OCI-LY3 (cell line): ENCODE results near the gene PLCL1.

ENCODE experiments used
- H2AFZ ChIP-seq: fragments of 200-600, 300-600 bp; shearing (Covaris generic); 2 replicates; pipeline ENCODE4 v1.6.0; 2014; ENCODE audit warnings: antibody characterized with exemption, low read depth, low read length
- H3K27ac ChIP-seq: fragments of 200-600, 300-600 bp; sonication (generic); 2 replicates; pipeline ENCODE4 v1.5.1; 2014; ENCODE audit warnings: mild to moderate bottlenecking, low read length, moderate library complexity, mixed read lengths
- H3K27me3 ChIP-seq: fragments of 200-600, 300-600 bp; sonication (generic); 2 replicates; pipeline ENCODE4 v1.6.1; 2014; ENCODE audit warnings: low read depth, low read length, mixed read lengths
- H3K36me3 ChIP-seq: fragments of 200-600, 300-600 bp; sonication (generic); replicated peaks from 2 replicates; pipeline ENCODE3; 2014; ENCODE audit warnings: low read depth, low read length, mixed read lengths
- H3K4me1 ChIP-seq: fragments of 300-600, 200-600 bp; sonication (generic); 2 replicates; pipeline ENCODE4 v1.6.1; 2014; ENCODE audit warnings: low read length, mixed read lengths
- H3K4me2 ChIP-seq: fragments of 200-600, 300-600 bp; sonication (generic); 2 replicates; pipeline ENCODE4 v1.6.1; 2014; ENCODE audit warnings: low read length, mixed read lengths
- H3K4me3 ChIP-seq: fragments of 300-600, 200-600 bp; sonication (generic); 2 replicates; pipeline ENCODE4 v1.5.1; 2014; ENCODE audit warnings: antibody characterized with exemption, mild to moderate bottlenecking, low read length, moderate library complexity
- H3K79me2 ChIP-seq: fragments of 300-600, 200-600 bp; shearing (Covaris generic); 2 replicates; pipeline ENCODE4 v1.6.1; 2014; ENCODE audit warnings: mild to moderate bottlenecking, low read length, mixed read lengths
- H3K9ac ChIP-seq: fragments of 300-600, 200-600 bp; shearing (Covaris generic); 2 replicates; pipeline ENCODE4 v1.6.0; 2014; ENCODE audit warnings: mild to moderate bottlenecking, low read length, moderate library complexity
- H3K9me3 ChIP-seq: fragments of 200-600, 300-600 bp; shearing (Covaris generic); 2 replicates; pipeline ENCODE4 v1.6.1; 2014; ENCODE audit warnings: low read length, mixed read lengths; ENCODE audit not compliant: insufficient read depth
- H4K20me1 ChIP-seq: fragments of 200-600, 300-600 bp; sonication (generic); 2 replicates; pipeline ENCODE4 v1.6.1; 2016; ENCODE audit warnings: low read length, mixed read lengths; ENCODE audit not compliant: insufficient read depth
- EZH2phosphoT487 ChIP-seq: fragments of 200-600 bp; shearing (Covaris generic); IDR thresholded peaks from 2 replicates; pipeline ENCODE4 v1.6.1; 2018; ENCODE audit warnings: antibody characterized with exemption, mixed run types, low read depth
- TF ChIP-seq, protein P1 (sequence below): fragments of 200-600, 300-600 bp; sonication (generic); IDR thresholded peaks from 2 replicates; pipeline ENCODE4 v1.5.1; 2014; ENCODE audit warnings: antibody characterized with exemption, low read length, low read depth

Gene PLCL1

DNA sequence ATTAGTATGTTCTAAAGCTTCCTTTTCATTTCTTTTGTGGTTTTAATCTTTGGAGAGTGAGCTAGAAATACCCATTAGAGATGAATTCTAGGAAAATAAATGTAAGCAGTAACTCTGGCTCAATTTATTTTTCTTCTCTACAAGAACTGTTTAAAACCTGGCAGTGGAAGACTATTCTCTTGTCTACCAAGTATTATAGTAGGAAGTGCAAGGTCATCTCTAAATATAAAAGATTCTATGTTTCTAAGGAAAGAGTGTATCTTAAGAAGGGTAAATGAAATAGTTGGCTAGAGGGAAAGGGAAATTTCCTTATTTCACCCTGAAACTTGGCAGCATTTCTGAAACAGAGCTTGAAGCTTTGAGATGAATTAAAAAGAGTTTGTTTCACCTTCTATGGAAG, 35.5 kb downstream of the PLCL1 start:
- Histone ChIP-seq H3K79me2 (no peaks in the 10 kb centered on the region), H2AFZ (no peak overlapping the region), H3K4me2 (no peak overlapping the region), H4K20me1 (no peaks in the 10 kb centered on the region), H3K27ac (no peak overlapping the region), H3K4me3 (no peak overlapping the region), H3K9ac (no peak overlapping the region), H3K9me3 (no peaks in the 10 kb centered on the region), H3K27me3 (peaks cover 15% of the 10 kb centered on the region), H3K4me1 (peaks cover 10% of the 10 kb centered on the region), H3K36me3 (no peaks in the 10 kb centered on the region)
- no peak for TF ChIP-seq EZH2phosphoT487
- TF ChIP-seq, protein P1, sequence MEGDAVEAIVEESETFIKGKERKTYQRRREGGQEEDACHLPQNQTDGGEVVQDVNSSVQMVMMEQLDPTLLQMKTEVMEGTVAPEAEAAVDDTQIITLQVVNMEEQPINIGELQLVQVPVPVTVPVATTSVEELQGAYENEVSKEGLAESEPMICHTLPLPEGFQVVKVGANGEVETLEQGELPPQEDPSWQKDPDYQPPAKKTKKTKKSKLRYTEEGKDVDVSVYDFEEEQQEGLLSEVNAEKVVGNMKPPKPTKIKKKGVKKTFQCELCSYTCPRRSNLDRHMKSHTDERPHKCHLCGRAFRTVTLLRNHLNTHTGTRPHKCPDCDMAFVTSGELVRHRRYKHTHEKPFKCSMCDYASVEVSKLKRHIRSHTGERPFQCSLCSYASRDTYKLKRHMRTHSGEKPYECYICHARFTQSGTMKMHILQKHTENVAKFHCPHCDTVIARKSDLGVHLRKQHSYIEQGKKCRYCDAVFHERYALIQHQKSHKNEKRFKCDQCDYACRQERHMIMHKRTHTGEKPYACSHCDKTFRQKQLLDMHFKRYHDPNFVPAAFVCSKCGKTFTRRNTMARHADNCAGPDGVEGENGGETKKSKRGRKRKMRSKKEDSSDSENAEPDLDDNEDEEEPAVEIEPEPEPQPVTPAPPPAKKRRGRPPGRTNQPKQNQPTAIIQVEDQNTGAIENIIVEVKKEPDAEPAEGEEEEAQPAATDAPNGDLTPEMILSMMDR: no peak

DNA sequence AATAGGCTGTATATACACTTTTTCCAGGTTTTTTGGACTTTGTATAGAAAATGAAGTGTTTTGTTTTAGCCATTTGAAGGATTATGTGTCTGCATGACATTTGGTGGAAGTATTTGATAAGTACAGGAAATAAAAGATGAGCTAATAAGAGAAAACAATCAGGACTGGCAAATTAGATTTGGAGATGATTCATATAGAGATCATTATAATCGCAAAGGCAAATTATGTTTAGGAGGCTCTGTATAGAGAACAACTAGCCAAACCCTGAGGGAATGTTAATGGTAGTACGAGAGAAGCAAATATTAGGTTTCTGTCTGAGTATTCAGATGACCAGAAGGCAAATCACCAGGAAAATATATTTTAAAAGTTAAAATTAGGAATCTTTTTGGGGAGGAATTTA, 41.7 kb downstream of the PLCL1 start:
- Histone ChIP-seq H2AFZ (no peak overlapping the region), H3K9ac (no peak overlapping the region), H3K9me3 (no peaks in the 10 kb centered on the region), H3K4me2 (no peak overlapping the region), H3K36me3 (no peaks in the 10 kb centered on the region), H3K4me1 (no peaks in the 10 kb centered on the region), H3K79me2 (no peaks in the 10 kb centered on the region), H3K27ac (no peak overlapping the region), H3K4me3 (no peak overlapping the region), H3K27me3 (peaks cover 33% of the 10 kb centered on the region), H4K20me1 (no peaks in the 10 kb centered on the region)
- TF ChIP-seq, protein P1: no peak
- no peak for TF ChIP-seq EZH2phosphoT487

DNA sequence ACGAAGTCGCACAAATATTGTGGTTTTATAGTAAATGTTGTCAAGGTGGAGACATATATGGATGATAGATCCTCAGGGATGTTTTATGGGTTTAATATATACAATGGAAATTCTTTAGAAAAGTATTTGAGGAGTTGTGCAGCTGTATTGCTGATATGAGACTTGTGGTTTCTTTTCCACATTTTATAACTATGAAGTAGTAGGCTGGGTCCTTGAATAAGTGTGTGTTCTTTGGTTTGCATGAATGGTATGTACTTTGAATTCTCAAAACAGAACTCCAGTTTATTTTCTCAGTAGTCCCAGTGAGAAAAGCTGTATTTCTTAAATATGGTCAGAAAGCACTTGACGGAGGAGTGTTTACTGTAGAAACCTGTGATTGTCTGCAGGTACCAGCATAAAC, 42.4 kb downstream of the PLCL1 start:
- Histone ChIP-seq H3K27ac (no peak overlapping the region), H3K79me2 (no peaks in the 10 kb centered on the region), H3K9ac (no peak overlapping the region), H3K36me3 (no peaks in the 10 kb centered on the region), H2AFZ (no peak overlapping the region), H3K4me2 (no peak overlapping the region), H3K4me1 (no peaks in the 10 kb centered on the region), H3K27me3 (peaks cover 33% of the 10 kb centered on the region), H3K4me3 (no peak overlapping the region), H4K20me1 (no peaks in the 10 kb centered on the region), H3K9me3 (no peaks in the 10 kb centered on the region)
- no peak for TF ChIP-seq EZH2phosphoT487
- TF ChIP-seq, protein P1: no peak

DNA sequence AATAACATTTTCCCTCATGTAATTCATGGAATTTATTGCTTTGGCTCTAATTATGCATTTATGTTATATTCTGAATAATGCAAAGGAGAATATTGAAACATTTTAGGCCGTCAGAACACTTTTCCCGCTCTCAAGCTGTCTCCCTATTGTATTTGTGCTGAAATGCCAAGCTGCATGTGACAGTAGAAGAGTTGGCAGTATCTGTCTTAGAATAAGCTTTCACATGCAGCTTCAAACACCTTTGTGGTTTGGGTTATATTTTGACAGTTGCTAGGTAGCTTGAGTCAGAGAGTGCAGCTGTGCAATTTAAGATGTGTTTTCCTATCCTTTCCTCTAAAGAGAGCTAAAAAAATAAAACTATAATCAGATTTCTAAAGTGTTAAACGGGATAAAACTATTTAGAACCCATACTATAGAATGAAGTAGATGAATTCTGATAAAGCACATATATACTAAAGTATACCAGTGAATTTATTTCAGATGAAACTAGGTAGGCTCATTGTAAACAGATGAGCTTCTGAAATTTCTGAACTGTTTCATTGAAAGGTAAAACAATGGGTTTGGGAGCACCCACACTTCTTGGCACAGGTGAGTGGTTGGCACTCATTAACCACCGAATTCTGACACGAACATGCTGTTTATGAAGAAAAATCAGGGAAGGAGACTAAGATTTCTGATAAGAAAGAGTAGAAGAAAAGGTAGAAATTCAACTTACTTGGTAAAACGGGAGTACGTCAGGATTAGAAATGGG, 43.4 kb downstream of the PLCL1 start:
- Histone ChIP-seq H2AFZ (no peak overlapping the region), H3K4me1 (no peaks in the 10 kb centered on the region), H4K20me1 (no peaks in the 10 kb centered on the region), H3K9me3 (no peaks in the 10 kb centered on the region), H3K4me3 (no peak overlapping the region), H3K27ac (no peak overlapping the region), H3K36me3 (no peaks in the 10 kb centered on the region), H3K9ac (no peak overlapping the region), H3K4me2 (no peak overlapping the region), H3K27me3 (peaks cover 26% of the 10 kb centered on the region; the same call in 1 of the 2 replicates), H3K79me2 (no peaks in the 10 kb centered on the region)
- TF ChIP-seq, protein P1: no peak
- TF ChIP-seq EZH2phosphoT487: no peak
